GM12878 (cell line): Measurements from ENCODE around the gene C2orf68. TPM values are rescaled to one million over a fixed set of nuclear protein-coding genes. Genes with fewer than 3 reads are reported as not detected.

Experiments
- ATAC-seq: fragments of 200-7000 bp; cut with Tn5 transposase; 3 replicates; pipeline ENCODE4 v1.9.1; 2020; ENCODE audit warnings: mild to moderate bottlenecking, moderate library complexity
- BruUV-seq: library from RNA; stranded (reverse); fragments of 400-500 nt; replicated peaks from 2 replicates; lab custom pipeline; 2021; lab: Mats Ljungman, UMichigan
- CTCF ChIA-PET: fragments of 300-600 bp; sonication (Branson Sonifier 250); formaldehyde crosslinking; extraction: SDS; loops from one replicate; lab custom pipeline; 2021; ENCODE audit warnings: inconsistent platforms; lab: Yijun Ruan, JAX
- POLR2A ChIA-PET: fragments of 350-600 bp; formaldehyde crosslinking; extraction: SDS; loops from one replicate; lab custom pipeline; 2021; ENCODE audit warnings: inconsistent platforms; lab: Charles Lee
- RAD21 ChIA-PET: fragments of 300-600 bp; sonication (Branson Sonifier 250); formaldehyde crosslinking; loops from one replicate; lab custom pipeline; 2023; ENCODE audit warnings: antibody characterized with exemption; ENCODE audit not compliant: unreplicated experiment; lab: Charles Lee
- SMC1A ChIA-PET: fragments of 300-600 bp; sonication (Branson Sonifier 250); formaldehyde crosslinking; loops from one replicate; lab custom pipeline; 2023; ENCODE audit not compliant: unreplicated experiment, uncharacterized antibody; lab: Charles Lee
- DNase-seq: peaks from one replicate; pipeline ENCODE4 v3.0.0-alpha.2; 2011; ENCODE audit warnings: low read depth, low spot score
- FAIRE-seq: peaks from 3 replicates; lab custom pipeline; 2011; peaks lifted over from hg19 to GRCh38; lab: Jason Lieb, UNC
- H2AFZ ChIP-seq: 2 replicates; pipeline ENCODE4 v1.6.0; 2011; ENCODE audit warnings: low read depth, low read length, control low read depth; ENCODE audit not compliant: control insufficient read depth
- H3K27ac ChIP-seq: 2 replicates; pipeline ENCODE4 v1.5.1; 2011; ENCODE audit warnings: control low read depth; ENCODE audit not compliant: control insufficient read depth, insufficient read depth
- H3K27me3 ChIP-seq, 2 experiments: replicated peaks in 1 of 2; 2 replicates each; pipeline versions ENCODE4 v1.6.0 to v1.6.1; 2011; ENCODE audit warnings: low read length in 1 of 2; ENCODE audit not compliant: control insufficient read depth in 2 of 2, insufficient read depth in 2 of 2
- H3K36me3 ChIP-seq, 2 experiments: 2 replicates each; pipeline ENCODE4 v1.5.1; 2011; ENCODE audit warnings: low read length in 1 of 2; ENCODE audit not compliant: control insufficient read depth in 2 of 2, insufficient read depth in 2 of 2
- H3K4me1 ChIP-seq: 2 replicates; pipeline ENCODE4 v1.6.1; 2011; ENCODE audit warnings: mild to moderate bottlenecking, low read length, moderate library complexity, mixed read lengths; ENCODE audit not compliant: control insufficient read depth, insufficient read depth
- H3K4me2 ChIP-seq: 2 replicates; pipeline ENCODE4 v1.6.0; 2011; ENCODE audit warnings: control low read depth; ENCODE audit not compliant: control insufficient read depth, insufficient read depth
- H3K4me3 ChIP-seq: fragments of 200-600 bp; sonication (generic); 2 replicates; pipeline ENCODE4 v1.5.1; 2016
- H3K79me2 ChIP-seq: 2 replicates; pipeline ENCODE4 v1.6.0; 2011; ENCODE audit warnings: low read length; ENCODE audit not compliant: control insufficient read depth, insufficient read depth
- H3K9ac ChIP-seq: 2 replicates; pipeline ENCODE4 v1.8.0; 2011; ENCODE audit warnings: low read length, control low read depth, mixed read lengths; ENCODE audit not compliant: control insufficient read depth, insufficient read depth
- H3K9me3 ChIP-seq: replicated peaks from 3 replicates; pipeline ENCODE4 v1.5.1; 2011; ENCODE audit warnings: mild to moderate bottlenecking, low read length; ENCODE audit not compliant: control insufficient read depth, insufficient read depth
- H4K20me1 ChIP-seq: 2 replicates; pipeline ENCODE4 v1.6.0; 2011; ENCODE audit not compliant: control insufficient read depth, insufficient read depth
- BCL11A ChIP-seq: IDR thresholded peaks from 2 replicates; pipeline ENCODE4 v1.6.1; 2011; ENCODE audit warnings: low read depth, low read length
- CHD2 ChIP-seq: IDR thresholded peaks from 2 replicates; pipeline ENCODE4 v1.6.1; 2011; ENCODE audit warnings: low read depth, low read length, improper control_type of control experiment, borderline replicate concordance
- DPF2 ChIP-seq: fragments of 450-650 bp; IDR thresholded peaks from 2 replicates; pipeline ENCODE4 v1.6.1; 2017; ENCODE audit warnings: mild to moderate bottlenecking
- HCFC1 ChIP-seq: fragments of 150-350 bp; IDR thresholded peaks from 2 replicates; pipeline ENCODE4 v1.6.1; 2014; ENCODE audit warnings: low read length
- MAX ChIP-seq: IDR thresholded peaks from 2 replicates; pipeline ENCODE4 v1.6.1; 2012; ENCODE audit warnings: low read depth, low read length, improper control_type of control experiment
- MTA2 ChIP-seq: fragments of 450-650 bp; IDR thresholded peaks from 2 replicates; pipeline ENCODE4 v1.6.1; 2016; ENCODE audit warnings: low read depth, mild to moderate bottlenecking, moderate library complexity
- NBN ChIP-seq: fragments of 450-650 bp; IDR thresholded peaks from 2 replicates; pipeline ENCODE4 v1.6.1; 2016
- RAD21 ChIP-seq: IDR thresholded peaks from 2 replicates; pipeline ENCODE4 v1.6.1; 2011; ENCODE audit warnings: mild to moderate bottlenecking, low read depth, low read length, moderate library complexity; ENCODE audit not compliant: insufficient read depth
- SKIL ChIP-seq: fragments of 450-650 bp; IDR thresholded peaks from 2 replicates; pipeline ENCODE4 v1.6.1; 2017; ENCODE audit warnings: mild to moderate bottlenecking, low read depth, inconsistent platforms; ENCODE audit not compliant: poor library complexity, severe bottlenecking
- SMARCA5 ChIP-seq: fragments of 450-650 bp; IDR thresholded peaks from 2 replicates; pipeline ENCODE4 v1.6.1; 2017; ENCODE audit warnings: mild to moderate bottlenecking
- TARDBP ChIP-seq: IDR thresholded peaks from 2 replicates; pipeline ENCODE4 v1.6.1; 2016; ENCODE audit warnings: borderline replicate concordance
- WGBS: methylation state at CpG from one replicate; pipeline ENCODE4 v1.1.6; 2016; ENCODE audit warnings: low lambda C conversion rate; ENCODE audit not compliant: insufficient replicate concordance, insufficient coverage; ENCODE audit errors: missing lambda C conversion rate; 5-methylcytosine and 5-hydroxymethylcytosine counted together
- in situ Hi-C: fragments of 300-500 bp; cut with MboI; formaldehyde crosslinking; loops from 9 replicates; pipeline ENCODE4 v1.14.3; 2018; ENCODE audit warnings: mixed read lengths
- intact Hi-C: fragments of 100-400 bp; cut with micrococcal nuclease; formaldehyde crosslinking; loops from one replicate; pipeline ENCODE4 v1.14.2; 2022; ENCODE audit not compliant: unreplicated experiment
- polyA plus RNA-seq, 11 experiments: library from polyadenylated mRNA; depleted of rRNA in 4 of 11; unstranded in 6 of 11; stranded (reverse) in 5 of 11; fragments of >200 nt; fragmentation: Nextera tagmentation in 4 of 11; fragmentation: Illumina TruSeq in 1 of 11; extraction: Ambion mirVana in 4 of 11; extraction: Trizol in 1 of 11; gene quantifications; 1 replicate in 1 of 11; 2 replicates in 10 of 11; pipeline versions ENCODE4 v1.2.1 to v1.2.3, GENCODE V29; 2011 to 2016; ENCODE audit warnings: inconsistent platforms in 2 of 11, missing spikeins in 2 of 11, low read depth in 1 of 11
- total RNA-seq, 4 experiments: library from RNA; depleted of rRNA in 3 of 4; stranded (reverse); fragments of >200 nt in 3 of 4; fragmentation: Illumina TruSeq in 1 of 4; extraction: Trizol in 1 of 4; gene quantifications; 2 replicates each; pipeline versions ENCODE4 v1.2.1 to v1.2.3, GENCODE V29; 2013 to 2021
- TF ChIP-seq, protein P1 (sequence below): fragments of 450-650 bp; IDR thresholded peaks from 2 replicates; pipeline ENCODE4 v1.6.1; 2017; ENCODE audit warnings: mild to moderate bottlenecking, moderate library complexity

C2orf68 gene
- total and polyA plus RNA-seq, 10 of the 15 experiments (the other 5 are each of a cell fraction or from before 2014, with no cell fraction given): 12.7 to 56.1 (median 28.4) TPM

DNA sequence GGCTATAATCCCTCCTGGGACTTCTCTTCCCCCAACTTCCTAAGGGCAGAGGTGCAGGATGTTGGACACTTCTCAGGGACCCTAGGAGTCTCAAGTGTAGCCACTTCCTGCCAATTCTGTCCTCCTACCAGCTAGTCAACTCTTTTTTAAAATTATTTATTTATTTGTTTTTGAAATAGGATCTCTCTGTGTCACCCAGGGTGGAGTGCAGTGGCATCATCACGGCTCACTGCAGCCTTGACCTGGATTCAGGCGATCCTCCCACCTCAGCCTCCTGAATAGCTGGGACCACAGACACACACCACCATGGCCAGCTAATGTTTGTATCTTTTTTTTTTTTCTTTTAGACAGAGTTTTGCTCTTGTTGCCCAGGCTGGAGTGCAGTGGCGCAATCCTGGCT, 44.6 kb upstream of the C2orf68 start (continued):
- TF ChIP-seq MTA2 (no peak), SKIL (no peak), HCFC1 (no peak), RAD21 (no peak), TARDBP (no peak), NBN (no peak)

DNA sequence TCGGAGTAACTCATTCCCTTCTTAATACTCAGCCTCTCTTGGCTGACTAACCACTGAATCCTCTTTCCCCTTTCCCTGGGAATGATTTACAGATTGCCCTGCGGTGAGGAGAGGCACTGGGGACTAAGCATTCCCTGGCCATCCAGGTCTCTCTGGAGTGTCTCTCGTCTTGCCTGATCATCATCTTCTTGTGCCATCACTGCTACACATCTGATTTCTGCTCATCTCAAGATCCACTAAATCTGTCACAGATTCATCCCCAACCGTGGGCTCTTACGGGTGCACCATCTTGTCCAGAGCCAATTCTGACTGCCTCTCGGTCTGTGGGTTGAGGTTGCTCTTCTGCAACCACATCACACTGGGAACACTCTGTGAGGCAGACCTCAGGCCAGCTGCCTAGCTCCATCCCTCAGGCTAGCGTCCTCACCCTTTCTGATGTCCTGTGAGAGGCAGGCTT, 44.1 kb upstream of the C2orf68 start:
- 96% methylated on average over 7 of the region's 7 CpGs for WGBS
- FAIRE-seq (no peak), DNase-seq (no peak), ATAC-seq (no peak)
- Histone ChIP-seq H3K79me2 (no peaks in the 10 kb centered on the region), H3K27me3 (no peaks in the 10 kb centered on the region), H3K9me3 (no peaks in the 10 kb centered on the region), H3K9ac (no peak overlapping the region), H4K20me1 (no peaks in the 10 kb centered on the region), H3K4me1 (no peaks in the 10 kb centered on the region), H3K4me3 (no peak overlapping the region), H3K27ac (no peak overlapping the region), H2AFZ (no peak overlapping the region), H3K36me3 (peaks cover 1 to 10% of the 10 kb centered on the region in 2 experiments), H3K4me2 (no peak overlapping the region)
- CTCF ChIA-PET: interaction anchor here (2.3 kb wide), 1 partner anchor 19 kb away, joined by 10 read pairs; no protein-coding TSS in a partner anchor
- in situ Hi-C loops: no loop called here
- RAD21 ChIA-PET: no interaction called here
- BruUV-seq: no TSS peak
- intact Hi-C loops: no loop called here
- POLR2A ChIA-PET: no interaction called here
- SMC1A ChIA-PET: no interaction called here
- TF ChIP-seq MAX: no peak
- TF ChIP-seq BCL11A: no peak
- no peak for TF ChIP-seq SMARCA5
- TF ChIP-seq CHD2: no peak
- TF ChIP-seq, protein P1, sequence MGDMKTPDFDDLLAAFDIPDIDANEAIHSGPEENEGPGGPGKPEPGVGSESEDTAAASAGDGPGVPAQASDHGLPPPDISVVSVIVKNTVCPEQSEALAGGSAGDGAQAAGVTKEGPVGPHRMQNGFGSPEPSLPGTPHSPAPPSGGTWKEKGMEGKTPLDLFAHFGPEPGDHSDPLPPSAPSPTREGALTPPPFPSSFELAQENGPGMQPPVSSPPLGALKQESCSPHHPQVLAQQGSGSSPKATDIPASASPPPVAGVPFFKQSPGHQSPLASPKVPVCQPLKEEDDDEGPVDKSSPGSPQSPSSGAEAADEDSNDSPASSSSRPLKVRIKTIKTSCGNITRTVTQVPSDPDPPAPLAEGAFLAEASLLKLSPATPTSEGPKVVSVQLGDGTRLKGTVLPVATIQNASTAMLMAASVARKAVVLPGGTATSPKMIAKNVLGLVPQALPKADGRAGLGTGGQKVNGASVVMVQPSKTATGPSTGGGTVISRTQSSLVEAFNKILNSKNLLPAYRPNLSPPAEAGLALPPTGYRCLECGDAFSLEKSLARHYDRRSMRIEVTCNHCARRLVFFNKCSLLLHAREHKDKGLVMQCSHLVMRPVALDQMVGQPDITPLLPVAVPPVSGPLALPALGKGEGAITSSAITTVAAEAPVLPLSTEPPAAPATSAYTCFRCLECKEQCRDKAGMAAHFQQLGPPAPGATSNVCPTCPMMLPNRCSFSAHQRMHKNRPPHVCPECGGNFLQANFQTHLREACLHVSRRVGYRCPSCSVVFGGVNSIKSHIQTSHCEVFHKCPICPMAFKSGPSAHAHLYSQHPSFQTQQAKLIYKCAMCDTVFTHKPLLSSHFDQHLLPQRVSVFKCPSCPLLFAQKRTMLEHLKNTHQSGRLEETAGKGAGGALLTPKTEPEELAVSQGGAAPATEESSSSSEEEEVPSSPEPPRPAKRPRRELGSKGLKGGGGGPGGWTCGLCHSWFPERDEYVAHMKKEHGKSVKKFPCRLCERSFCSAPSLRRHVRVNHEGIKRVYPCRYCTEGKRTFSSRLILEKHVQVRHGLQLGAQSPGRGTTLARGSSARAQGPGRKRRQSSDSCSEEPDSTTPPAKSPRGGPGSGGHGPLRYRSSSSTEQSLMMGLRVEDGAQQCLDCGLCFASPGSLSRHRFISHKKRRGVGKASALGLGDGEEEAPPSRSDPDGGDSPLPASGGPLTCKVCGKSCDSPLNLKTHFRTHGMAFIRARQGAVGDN: no peak
- TF ChIP-seq DPF2: no peak
